HG03571 (cell line): ENCODE measurements around the gene SERINC5.
"Not testable (repeated sequence)": the region's sequence is repeated elsewhere in the genome, so short reads cannot be mapped to it uniquely, and the experiment has no call there.

Experiments used
- ATAC-seq: cut with Tn5 transposase; IDR thresholded peaks from one replicate; pipeline ENCODE4 v1.9.1; 2021; ENCODE audit not compliant: unreplicated experiment

SERINC5 gene

GRCh38 chr5:80255811-80256712 is at the start of gene SERINC5:
SERINC5 (minus strand) TSS chr5:80256048; CDS start chr5:80255922, 126 bp downstream.
- ATAC-seq = peak; percentile 87

- no peak for ATAC-seq
These were observed 46.8 kb upstream of the SERINC5 start for GRCh38 chr5:80302636-80303035.

GRCh38 chr5:80301342-80301741 is 45.5 kb upstream of the SERINC5 start:
- ATAC-seq = not testable (repeated sequence)

- not testable (repeated sequence) for ATAC-seq
These were observed 44.9 kb upstream of the SERINC5 start for GRCh38 chr5:80300796-80301195.

GRCh38 chr5:80300125-80300524 is 44.3 kb upstream of the SERINC5 start:
- ATAC-seq = no peak

GRCh38 chr5:80299601-80300000 is 43.8 kb upstream of the SERINC5 start:
- no peak for ATAC-seq

GRCh38 chr5:80296121-80296520 is 40.3 kb upstream of the SERINC5 start:
- ATAC-seq = no peak

GRCh38 chr5:80291761-80292160 is 35.9 kb upstream of the SERINC5 start:
- no peak for ATAC-seq

GRCh38 chr5:80289320-80289719 is 33.5 kb upstream of the SERINC5 start:
- no peak for ATAC-seq

GRCh38 chr5:80288177-80288576 is 32.3 kb upstream of the SERINC5 start:
- no peak for ATAC-seq

- no peak for ATAC-seq
These were observed 28.9 kb upstream of the SERINC5 start for GRCh38 chr5:80284720-80285119.

- no peak for ATAC-seq
These were observed 27.5 kb upstream of the SERINC5 start for GRCh38 chr5:80283360-80283759.

GRCh38 chr5:80282054-80282453 is 26.2 kb upstream of the SERINC5 start:
- no peak for ATAC-seq

- ATAC-seq = no peak
These were observed 21.3 kb upstream of the SERINC5 start for GRCh38 chr5:80277191-80277590.

- ATAC-seq = no peak
These were observed 20.3 kb upstream of the SERINC5 start for GRCh38 chr5:80276186-80276585.

GRCh38 chr5:80275347-80275746 is 19.5 kb upstream of the SERINC5 start:
- ATAC-seq = no peak

- not testable (repeated sequence) for ATAC-seq
These were observed 14.7 kb upstream of the SERINC5 start for GRCh38 chr5:80270543-80270942.

GRCh38 chr5:80269991-80270438 is 14.2 kb upstream of the SERINC5 start:
- no peak for ATAC-seq

GRCh38 chr5:80268916-80269315 is 13.1 kb upstream of the SERINC5 start:
- ATAC-seq = no peak

GRCh38 chr5:80266566-80266965 is 10.7 kb upstream of the SERINC5 start:
- ATAC-seq = no peak

- no peak for ATAC-seq
These were observed 4.6 kb upstream of the SERINC5 start for GRCh38 chr5:80260461-80260860.

GRCh38 chr5:80259511-80260203 is 3.8 kb upstream of the SERINC5 start:
- ATAC-seq = no peak
